HL-60 (cell line): ENCODE results near the gene NFIA.

Experiments
- GABPA ChIP-seq: IDR thresholded peaks from 2 replicates; pipeline ENCODE4 v1.6.1; 2012; ENCODE audit warnings: low read depth
- POLR2AphosphoS5 ChIP-seq: IDR thresholded peaks from 2 replicates; pipeline ENCODE4 v1.6.1; 2012; ENCODE audit warnings: low read depth
- REST ChIP-seq: IDR thresholded peaks from 2 replicates; pipeline ENCODE4 v1.6.1; 2012; ENCODE audit warnings: low read depth; ENCODE audit not compliant: insufficient replicate concordance
- SPI1 ChIP-seq: IDR thresholded peaks from 2 replicates; pipeline ENCODE4 v1.6.1; 2012; ENCODE audit warnings: low read depth, mild to moderate bottlenecking, borderline replicate concordance
- TF ChIP-seq, protein P1 (sequence below): IDR thresholded peaks from one replicate; pipeline ENCODE4 v1.5.1; 2011; ENCODE audit warnings: low read length, control low read depth, inconsistent platforms; ENCODE audit not compliant: insufficient read depth

- TF ChIP-seq, protein P1, sequence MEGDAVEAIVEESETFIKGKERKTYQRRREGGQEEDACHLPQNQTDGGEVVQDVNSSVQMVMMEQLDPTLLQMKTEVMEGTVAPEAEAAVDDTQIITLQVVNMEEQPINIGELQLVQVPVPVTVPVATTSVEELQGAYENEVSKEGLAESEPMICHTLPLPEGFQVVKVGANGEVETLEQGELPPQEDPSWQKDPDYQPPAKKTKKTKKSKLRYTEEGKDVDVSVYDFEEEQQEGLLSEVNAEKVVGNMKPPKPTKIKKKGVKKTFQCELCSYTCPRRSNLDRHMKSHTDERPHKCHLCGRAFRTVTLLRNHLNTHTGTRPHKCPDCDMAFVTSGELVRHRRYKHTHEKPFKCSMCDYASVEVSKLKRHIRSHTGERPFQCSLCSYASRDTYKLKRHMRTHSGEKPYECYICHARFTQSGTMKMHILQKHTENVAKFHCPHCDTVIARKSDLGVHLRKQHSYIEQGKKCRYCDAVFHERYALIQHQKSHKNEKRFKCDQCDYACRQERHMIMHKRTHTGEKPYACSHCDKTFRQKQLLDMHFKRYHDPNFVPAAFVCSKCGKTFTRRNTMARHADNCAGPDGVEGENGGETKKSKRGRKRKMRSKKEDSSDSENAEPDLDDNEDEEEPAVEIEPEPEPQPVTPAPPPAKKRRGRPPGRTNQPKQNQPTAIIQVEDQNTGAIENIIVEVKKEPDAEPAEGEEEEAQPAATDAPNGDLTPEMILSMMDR = no peak
- no peak for TF ChIP-seq POLR2AphosphoS5
- no peak for TF ChIP-seq REST
- TF ChIP-seq SPI1 = no peak
- TF ChIP-seq GABPA = no peak
These were observed 12.5 kb downstream of the NFIA start for GRCh38 chr1:61094677-61095469.
